IPS-18c (cell line): Measurements from ENCODE around the gene DENND5A.
"Not testable (repeated sequence)": the region's sequence is repeated elsewhere in the genome, so short reads cannot be mapped to it uniquely, and the experiment has no call there.

ENCODE experiments used
- H3K4me3 ChIP-seq: 2 replicates; pipeline ENCODE4 v1.7.0; 2013; ENCODE audit warnings: low read depth, mild to moderate bottlenecking, low read length, moderate library complexity; ENCODE audit not compliant: insufficient read depth
- H3K9me3 ChIP-seq: one replicate; pipeline ENCODE4 v1.6.1; 2013; ENCODE audit warnings: mild to moderate bottlenecking, low read length, moderate library complexity; ENCODE audit not compliant: control insufficient read depth, insufficient read depth

The DENND5A gene

DNA sequence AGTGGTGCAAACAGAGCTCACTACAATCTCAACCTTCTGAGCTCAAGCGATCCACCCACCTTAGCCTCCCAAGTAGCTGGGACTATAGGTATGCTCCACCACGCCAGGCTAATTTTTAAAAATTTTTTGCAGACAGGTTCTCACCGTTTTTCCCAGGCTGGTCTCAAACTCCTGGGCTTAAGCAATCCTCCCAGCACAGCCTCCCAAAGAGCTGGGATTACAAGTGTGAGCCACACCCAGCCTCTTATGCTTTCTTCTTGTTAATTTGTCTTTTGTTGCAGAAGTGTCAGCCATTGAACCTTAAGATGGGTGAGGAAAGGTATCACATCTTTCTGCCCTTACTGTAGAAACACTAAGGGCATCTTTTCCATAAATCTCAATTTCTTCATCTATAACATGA lies 34.9 kb downstream of the DENND5A start:
- H3K4me3 ChIP-seq: no peak overlapping the region

DNA sequence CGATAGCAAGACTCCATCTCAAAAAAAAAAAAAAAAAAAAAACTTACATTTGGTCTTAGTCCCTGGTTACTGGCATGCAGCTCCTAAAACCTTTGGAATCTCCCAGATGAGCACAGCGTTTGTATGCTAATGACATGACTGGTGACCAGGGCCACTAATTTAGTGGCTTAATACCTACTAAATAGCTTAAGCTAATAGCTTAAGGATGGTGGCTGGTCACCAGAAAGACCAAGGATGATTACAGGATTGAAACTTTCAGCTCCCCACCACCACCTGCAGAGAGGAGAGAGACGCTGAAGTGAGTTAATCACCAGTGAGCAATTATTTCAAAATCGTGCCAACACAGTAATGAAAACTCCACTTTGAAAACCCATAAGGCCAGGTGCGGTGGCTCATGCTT lies 37.1 kb downstream of the DENND5A start:
- H3K4me3 ChIP-seq: no peak overlapping the region
- no peaks in the 10 kb centered on the region for H3K9me3 ChIP-seq

More for the DNA sequence above, 34.9 kb downstream of the DENND5A start:
- no peaks in the 10 kb centered on the region for H3K9me3 ChIP-seq

DNA sequence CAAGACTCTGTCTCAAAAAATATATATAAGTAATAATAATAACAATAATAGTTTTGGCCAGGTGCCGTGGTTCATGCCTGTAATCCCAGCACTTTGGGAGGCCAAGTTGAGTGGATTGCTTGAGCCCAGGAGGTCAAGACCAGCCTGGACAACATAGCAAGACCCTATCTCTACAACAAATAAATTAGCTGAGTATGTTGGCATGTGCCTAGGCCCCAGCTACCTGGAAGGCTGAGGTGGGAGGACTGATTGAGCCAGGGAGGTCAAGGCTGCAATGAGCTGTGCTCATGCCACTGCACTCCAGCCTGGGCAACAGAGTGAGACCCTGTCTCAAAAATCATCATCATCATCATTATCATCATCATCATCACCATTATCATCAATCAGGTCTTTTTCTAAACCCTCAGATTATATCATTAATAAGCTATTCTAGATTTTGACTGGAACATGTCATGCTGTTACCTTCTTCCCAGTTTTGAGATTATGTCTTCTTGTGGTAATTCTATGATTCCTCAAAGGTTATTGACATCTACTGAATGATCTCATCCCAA lies 39.3 kb downstream of the DENND5A start:
- Histone ChIP-seq H3K4me3 (no peak overlapping the region), H3K9me3 (no peaks in the 10 kb centered on the region)

DNA sequence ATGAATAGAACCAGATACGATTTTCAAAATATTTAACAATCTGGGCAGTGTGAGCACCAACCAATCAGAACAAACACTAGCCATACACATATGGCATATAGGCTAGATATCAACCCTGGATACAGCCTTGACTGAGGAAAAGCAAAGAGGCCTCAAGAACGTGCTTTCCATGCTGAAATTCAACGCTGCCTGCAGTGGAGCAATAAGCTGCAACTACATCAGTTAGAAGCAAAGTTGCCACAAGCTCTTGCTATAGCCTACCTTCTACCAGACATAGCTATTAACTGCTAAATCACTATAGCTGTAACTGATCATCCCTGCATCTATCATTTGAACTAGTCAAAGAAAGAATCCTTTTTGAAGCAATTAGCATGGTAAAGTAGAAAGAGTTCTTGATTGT lies 42.5 kb downstream of the DENND5A start:
- no peaks in the 10 kb centered on the region for H3K9me3 ChIP-seq
- H3K4me3 ChIP-seq: no peak overlapping the region

DNA sequence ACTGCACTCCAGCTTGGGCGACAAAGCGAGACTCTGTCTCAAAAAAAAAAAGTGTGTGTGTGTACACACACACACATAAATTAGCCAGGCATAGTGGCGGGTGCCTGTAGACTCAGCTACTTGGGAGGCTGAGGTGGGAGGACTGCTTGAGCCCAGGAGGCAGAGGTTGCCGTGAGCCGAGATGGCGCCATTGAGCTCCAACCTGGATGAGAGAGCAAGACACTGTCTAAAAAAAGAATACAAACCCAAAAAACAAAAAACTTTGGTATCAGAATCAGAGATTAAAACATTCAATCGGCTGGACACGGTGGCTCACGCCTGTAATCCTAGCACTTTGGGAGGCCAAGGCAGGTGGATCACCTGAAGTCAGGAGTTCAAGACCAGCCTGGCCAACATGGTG lies 44.3 kb downstream of the DENND5A start:
- not testable (repeated sequence) for H3K4me3 ChIP-seq, H3K9me3 ChIP-seq

DNA sequence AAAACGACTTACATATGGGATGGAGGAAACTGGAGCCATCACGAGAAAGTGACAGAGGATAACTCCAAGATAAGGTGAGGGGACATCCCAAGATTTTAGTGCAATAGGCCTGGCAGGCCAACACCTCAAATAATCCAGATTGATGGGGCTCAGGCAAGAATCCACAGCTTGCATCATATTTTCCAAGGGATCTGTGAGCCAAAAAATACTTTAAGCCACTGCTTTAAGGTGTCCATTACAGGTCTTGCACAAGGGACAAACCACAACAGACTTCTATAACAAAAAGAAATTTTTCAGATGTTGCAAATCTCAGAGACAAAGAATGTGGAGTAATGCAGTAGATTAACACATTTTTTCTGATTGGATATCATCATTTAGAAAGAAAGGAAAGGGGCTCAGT lies 45.6 kb downstream of the DENND5A start:
- H3K9me3 ChIP-seq: no peaks in the 10 kb centered on the region

DNA sequence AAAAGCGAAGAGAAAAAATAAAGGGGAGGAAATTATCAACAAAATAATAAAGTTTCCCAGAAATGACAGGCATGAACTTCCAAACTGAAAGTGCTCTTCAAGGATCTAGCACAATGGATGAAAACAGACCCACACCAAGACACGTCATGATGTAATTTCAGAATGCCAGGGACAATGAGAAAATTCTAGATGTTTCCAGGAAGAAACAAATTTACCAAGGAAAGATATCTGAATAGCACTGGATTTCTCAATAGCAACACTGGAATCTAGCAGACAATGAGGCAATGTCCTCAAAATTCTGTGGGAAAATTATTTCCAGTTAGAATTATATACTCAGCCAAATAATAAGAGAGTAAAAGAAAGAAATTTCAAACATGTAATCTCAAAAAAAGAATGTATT lies 46.0 kb downstream of the DENND5A start:
- Histone ChIP-seq H3K4me3 (no peak overlapping the region), H3K9me3 (no peaks in the 10 kb centered on the region)

More for the DNA sequence above, 45.6 kb downstream of the DENND5A start:
- no peak overlapping the region for H3K4me3 ChIP-seq

DNA sequence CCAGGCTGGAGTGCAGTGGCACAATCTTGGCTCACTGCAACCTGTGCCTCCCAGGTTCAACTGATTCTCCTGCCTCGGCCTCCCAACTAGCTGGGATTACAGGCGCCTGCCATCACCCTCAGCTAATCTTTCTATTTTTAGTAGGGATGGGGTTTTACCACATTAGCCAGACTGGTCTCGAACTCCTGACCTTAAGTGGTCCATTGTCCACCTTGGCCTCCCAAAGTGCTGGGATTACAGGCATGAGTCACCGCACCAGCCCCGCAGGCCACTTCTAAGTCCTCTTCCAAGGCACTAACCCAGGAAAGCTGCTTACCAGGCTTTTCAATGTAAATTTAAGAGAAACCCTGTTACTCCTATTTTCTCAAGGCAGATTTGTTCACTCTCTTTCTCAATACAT lies 50.4 kb downstream of the DENND5A start:
- Histone ChIP-seq H3K4me3 (no peak overlapping the region), H3K9me3 (no peaks in the 10 kb centered on the region)

DNA sequence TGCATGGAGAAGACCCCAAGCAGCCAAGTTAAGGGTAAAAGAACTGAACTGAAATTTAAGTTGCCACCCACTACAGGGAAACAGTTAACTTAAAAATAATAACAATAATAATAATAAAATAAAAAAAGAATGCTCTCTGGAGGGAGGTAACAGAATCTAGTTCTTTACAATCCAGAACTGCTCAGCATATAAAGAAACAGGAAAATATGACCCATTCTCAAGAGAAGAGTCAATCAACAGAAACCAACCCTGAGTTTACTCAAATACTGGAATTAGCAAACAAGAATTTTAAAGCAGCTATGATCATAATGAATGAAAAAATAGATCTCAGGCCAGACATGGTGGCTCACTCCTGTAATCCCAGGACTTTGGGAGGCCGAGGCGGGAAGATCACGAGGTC lies 53.8 kb downstream of the DENND5A start:
- no peaks in the 10 kb centered on the region for H3K9me3 ChIP-seq
- H3K4me3 ChIP-seq: no peak overlapping the region

DNA sequence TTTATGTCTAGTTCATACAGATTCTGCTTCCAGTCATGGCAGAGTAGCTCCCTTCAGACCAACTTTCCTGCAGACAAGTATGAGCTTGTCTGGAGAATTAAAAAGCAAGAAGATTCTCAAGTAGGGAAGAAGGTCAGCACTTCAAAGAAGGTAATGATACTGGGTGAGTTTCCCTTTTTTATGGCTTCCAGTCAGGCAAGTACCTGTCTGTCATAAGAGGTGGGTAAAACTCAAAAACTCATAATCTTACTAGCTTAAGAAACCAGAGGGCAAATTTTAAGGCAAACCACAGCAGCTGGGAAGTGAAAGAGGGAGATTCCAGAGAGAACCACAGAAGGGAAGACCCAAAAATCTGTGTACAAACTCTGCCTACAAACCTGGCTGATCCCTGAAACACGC lies 54.2 kb downstream of the DENND5A start:
- H3K4me3 ChIP-seq: no peak overlapping the region
- H3K9me3 ChIP-seq: no peaks in the 10 kb centered on the region

DNA sequence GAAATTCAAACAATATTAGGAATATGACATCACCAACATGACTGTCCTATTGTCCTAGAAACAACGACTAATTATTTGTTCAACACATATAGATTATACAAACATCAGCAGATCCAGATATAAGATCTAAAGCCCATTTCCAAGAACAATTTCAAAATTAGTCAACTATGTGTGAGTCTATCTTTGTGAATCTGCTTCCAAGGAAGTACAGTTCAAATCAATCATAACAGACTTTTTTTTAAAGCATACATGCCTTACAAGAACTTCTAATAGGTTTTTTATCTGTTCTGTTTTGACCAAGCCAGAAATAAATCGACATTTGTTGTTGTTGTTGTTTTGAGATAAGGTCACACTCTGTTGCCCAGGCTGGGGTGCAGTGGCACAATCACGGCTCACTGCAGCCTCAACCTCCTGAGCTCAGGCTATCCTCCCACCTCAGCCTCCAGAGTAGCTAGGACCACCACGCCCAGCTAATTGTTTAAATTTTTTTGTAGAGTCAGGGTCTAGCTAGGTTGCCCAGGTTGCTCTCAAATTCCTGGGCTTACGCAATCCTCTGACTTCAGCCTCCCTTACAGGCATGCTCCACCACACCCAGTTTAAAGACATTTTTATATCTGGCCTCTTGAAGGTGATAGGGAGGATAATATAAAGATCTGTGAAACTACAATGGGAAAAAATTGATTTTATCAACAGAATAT lies 54.8 kb downstream of the DENND5A start:
- H3K9me3 ChIP-seq: no peaks in the 10 kb centered on the region
- H3K4me3 ChIP-seq: no peak overlapping the region

DNA sequence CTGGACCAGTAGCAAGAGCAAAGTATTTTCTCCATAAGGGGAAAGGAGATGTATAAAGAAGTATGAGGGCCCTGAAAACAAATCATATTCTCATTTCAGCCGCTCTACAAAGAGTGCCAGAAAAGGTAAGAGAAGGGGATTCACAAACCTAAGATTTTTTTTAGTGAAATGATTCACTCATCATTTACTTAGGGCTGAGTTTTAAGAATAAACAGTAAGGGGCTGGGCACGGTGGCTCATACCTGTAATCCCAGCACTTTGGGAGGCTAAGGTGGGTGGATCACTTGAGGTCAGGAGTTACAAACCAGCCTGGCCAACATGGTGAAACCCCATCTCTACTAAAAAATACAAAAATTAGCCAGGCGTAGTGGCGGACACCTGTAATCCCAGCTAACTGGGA lies 55.5 kb downstream of the DENND5A start:
- H3K4me3 ChIP-seq: not testable (repeated sequence)

DNA sequence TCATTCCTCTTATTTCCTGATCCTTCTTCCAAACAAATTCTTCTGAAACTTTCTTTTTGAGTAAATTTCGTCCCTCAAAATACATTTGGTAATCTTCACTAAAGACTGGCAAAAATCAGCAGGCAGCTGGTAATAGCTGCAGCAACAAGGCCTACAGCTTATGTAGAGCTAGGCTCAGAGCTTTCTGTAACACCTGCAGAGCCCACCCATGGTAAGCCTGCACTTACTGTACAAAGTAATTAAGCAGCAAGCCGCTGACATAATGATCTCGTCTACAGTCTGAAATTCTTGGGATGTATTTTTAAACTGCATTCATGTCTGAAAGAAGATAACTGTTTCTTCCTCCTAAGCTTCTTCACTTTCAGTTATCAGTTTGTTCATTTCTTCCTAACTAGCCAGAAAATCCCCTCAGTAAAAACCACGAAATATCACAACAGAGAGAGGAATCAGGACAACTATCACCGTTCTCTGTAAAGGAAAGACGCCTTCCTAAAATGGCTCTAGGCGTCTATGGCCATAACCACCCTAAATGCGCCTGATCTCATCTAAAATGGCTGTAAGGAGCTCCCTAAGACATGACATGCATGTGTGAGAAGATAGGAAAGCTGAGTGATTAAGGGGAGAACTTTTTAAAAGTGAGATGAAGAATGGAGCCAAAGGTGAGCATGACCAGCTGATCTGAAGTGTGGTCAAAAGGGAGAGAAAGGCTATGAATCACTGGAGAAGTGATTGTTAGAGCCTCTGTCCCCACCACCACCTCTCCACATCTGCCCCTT lies 56.2 kb downstream of the DENND5A start:
- no peak overlapping the region for H3K4me3 ChIP-seq

More for the DNA sequence above, 55.5 kb downstream of the DENND5A start:
- H3K9me3 ChIP-seq: not testable (repeated sequence)

DNA sequence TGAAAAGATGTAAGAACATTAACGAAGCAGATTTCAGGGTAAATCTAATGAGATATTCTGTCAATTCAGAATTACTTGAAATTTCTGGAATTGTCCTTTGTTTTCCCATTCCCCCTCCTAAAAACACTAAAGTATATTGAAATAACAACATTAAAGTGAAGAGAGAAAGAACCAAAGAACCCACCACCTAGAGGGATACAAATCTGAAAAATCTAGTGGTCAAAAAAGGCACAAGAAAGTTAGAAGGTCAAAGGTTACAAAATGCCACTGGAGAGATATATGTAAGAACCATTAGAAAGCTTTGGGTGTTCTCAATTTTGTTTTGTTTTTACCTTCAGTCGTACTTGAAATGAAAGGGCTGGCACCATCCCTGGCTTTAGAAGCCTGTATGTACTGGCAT lies 57.9 kb downstream of the DENND5A start:
- H3K9me3 ChIP-seq: no peaks in the 10 kb centered on the region
- no peak overlapping the region for H3K4me3 ChIP-seq

More for the DNA sequence above, 56.2 kb downstream of the DENND5A start:
- no peaks in the 10 kb centered on the region for H3K9me3 ChIP-seq

DNA sequence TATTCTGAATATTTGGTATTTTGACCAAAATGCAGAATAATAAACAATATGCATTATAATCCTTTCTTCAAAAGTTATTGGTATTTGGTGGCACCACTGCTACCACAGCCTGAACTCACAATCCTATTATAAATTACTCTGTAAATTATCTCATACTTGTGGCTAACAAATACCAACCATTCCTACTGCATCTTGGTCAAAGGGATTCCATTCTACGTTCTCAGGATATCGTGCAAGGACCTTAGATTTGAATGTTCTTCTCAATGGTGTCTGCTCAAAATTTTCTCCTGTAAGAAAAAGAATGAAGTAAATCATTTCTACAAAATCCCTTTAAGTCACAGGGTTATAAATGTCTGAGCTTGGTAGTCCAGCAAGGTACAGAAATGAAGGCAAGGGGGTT lies 58.7 kb downstream of the DENND5A start:
- Histone ChIP-seq H3K9me3 (no peaks in the 10 kb centered on the region), H3K4me3 (no peak overlapping the region)

DNA sequence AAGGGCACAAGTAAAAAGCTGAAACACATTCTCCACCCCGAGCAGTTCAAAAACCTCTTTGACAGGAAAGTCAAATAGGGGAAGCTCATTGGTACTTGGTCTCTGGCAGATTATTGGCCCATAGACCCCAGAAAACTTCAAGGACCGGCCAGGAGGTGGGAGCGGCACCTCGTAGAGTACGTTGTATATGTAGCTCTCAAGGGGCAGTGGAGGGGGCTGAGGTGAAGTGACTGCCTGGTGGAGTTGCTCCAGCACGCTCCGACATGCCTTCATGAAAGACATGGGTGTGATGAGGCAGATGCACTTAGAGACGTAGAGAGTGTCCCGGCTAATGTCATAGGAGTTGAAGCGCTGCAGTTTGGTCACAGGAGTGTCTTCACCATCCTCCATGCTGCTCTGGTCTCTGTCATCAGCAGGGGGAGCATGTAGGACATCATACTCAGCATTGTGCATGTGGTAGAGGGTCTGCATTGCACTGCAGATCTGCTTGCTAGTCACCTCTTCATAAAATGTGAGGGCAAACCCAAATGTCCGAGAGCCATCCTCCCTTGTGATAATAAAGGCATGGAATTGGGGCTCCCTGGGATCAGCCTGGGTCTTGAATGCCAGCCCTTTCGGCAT lies 61.3 kb downstream of the DENND5A start:
- H3K9me3 ChIP-seq: no peaks in the 10 kb centered on the region
- H3K4me3 ChIP-seq: no peak overlapping the region

DNA sequence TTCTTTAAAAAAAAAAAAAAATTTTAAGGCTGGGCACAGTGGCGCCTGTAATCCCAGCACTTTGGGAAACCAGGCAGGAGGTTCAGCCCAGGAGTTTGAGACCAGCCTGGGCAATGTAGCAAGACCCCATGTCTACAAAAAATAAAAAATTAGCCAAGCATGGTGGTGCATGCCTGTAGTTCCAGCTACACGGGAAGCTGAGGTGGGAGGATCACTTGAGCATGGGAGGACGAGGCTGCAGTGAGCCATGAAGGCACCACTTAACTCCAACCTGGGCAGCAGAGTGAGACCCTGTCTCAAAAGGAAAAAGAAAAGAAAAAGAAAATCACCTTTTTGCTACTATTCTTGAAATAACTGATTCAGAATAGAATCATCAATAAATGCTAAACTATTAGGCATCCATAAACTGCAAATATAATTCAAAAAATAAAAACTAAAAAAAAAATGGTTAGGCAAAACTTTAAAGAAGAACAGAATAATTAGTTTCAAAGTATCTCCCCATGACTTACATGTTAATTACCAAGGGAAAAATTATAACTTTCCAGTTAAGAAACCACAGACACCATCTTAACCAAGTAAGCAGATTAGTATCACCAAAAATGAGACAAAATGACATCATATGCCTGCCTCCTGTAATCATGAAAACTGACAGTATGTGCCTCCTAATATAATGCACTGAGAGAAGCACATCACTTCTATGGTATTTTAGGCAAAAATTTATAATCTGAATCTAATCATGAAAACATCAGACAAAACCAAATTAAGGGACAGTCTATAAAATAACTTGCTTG lies 63.6 kb downstream of the DENND5A start:
- H3K4me3 ChIP-seq: no peak overlapping the region
- H3K9me3 ChIP-seq: no peaks in the 10 kb centered on the region
